GM18526 (cell line): ENCODE measurements around the gene PACSIN1.

Experiments used
- POLR2A ChIP-seq: IDR thresholded peaks from 3 replicates; pipeline ENCODE4 v1.6.1; 2011; ENCODE audit not compliant: insufficient read length; ENCODE audit errors: extremely low read depth

Gene PACSIN1

DNA sequence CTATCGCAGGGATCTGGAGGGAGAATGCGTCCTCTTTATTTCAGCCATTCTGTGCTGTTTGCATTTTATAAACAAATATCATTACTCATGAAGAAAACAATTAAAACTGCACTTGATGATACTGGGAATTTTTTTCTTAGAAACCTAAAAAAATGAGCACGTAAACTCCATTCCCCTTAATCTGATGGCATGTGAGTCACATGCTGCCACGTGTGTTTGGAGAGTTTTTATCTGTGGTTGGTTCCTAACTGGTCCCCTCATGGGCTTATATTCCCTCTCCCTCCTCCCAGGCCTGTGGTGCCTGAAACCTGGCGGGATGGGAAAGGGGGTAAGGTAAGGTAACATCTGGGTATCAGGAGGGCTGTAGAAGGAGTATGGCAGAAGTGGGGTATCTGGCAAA is 6.5 kb downstream of the PACSIN1 start:
- no peak for TF ChIP-seq POLR2A

DNA sequence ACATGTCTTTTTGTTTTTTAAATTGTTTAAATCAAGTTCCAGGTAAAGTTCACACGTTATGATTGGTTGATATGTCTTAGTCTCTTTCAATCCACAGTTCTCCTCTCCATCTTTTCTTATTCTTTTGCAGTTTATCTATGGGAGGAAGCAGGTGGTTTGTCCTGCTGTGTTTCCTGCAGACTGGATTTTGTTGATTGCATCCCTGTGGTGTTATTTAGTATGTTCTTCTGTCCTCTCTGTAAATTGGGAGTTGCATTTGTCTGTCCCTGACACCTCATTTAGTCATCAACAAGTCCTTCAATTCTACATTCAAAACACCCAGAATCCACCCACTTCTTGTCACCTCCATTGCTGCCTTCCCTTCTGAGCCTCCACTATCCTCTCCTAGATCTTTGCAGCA is 8.1 kb downstream of the PACSIN1 start:
- TF ChIP-seq POLR2A, result no peak

DNA sequence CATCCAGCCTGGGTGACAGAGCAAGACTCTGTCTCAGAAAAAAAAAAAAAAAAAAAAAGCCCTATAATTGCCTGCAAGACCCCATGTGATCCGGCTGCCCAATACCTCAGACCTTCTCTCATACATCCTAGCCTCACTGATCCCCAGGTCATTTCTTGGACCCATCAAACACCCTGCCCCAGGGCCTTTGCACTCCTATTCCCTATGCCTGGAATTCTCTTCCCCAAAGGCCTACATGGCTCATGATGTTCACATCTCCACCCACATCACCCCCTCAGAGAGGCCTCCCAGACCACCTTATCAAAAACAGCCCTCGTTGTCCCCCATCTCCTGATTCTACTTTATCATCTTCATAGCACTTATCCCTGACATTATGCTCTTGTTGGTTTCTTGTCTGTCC is 8.9 kb downstream of the PACSIN1 start:
- TF ChIP-seq POLR2A, result no peak

- TF ChIP-seq POLR2A, result no peak
These were observed 9.4 kb downstream of the PACSIN1 start for GRCh38 chr6:34475238-34475682.

DNA sequence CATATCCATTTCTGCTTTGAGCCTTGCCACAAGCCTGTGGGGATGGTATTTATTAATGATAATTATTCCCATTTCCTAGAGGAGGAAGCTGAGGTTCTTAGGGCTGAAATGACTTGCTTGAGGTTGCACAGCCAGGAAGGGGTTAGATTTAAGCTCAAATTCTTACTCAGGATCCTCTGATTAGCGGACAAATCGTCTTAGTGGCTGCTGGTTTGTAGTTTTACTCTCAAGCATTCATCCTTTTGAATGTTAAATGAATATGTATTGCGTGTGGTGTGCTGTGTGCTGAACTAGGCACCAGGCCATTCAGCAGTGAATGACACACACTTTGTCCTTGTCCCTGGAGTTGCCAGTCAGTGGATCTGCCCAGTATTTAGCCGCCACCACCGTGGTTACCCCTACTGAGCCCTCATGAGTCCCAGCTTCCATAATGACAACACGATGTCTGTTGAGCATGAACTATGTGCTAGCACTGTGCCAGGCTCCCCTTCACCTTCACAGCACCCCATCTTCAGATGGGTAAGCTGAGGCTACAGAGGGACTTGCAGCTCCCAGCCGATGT is 10.0 kb downstream of the PACSIN1 start:
- TF ChIP-seq POLR2A, result no peak

DNA sequence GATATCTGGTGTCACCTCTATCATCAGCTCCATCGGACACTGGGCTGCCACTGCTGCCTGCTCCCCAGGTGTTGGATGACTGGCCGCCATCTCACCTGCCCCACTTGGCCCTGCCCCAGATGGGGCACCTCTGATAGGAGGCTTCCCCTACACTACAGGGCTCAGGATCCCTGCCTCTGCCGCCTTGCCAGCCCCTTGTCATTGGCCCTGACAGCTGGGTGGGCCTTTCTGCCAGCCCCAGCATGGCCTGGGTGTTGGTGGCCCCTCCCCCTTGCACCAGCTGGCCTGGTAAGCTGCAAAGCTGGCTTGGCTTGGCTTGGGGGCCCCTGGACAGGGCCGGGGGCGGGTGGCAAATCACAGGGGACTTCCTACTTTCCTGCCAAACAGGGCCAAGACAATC is 10.6 kb downstream of the PACSIN1 start:
- TF ChIP-seq POLR2A, result no peak

DNA sequence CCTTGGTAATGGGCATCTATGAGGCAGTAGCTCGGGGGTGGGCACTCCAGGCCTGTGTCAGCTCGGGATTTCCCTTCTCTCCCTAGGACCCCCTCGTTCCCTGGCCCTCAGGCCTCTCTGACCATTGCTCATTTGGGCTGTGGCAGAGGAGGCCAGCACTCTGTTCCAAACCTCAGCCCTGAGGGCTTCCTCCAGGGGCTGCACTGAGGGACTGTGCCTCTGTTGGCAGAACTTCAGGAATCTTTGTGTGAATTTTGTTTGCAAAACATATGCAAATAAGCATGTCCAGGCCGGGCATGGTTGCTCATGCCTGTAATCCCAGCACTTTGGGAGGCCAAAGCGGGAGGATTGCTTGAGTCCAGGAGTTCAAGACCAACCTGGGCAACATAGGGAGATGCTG is 11.0 kb downstream of the PACSIN1 start:
- no peak for TF ChIP-seq POLR2A

- TF ChIP-seq POLR2A, result no peak
These were observed 12.9 kb downstream of the PACSIN1 start for GRCh38 chr6:34478796-34479195.

DNA sequence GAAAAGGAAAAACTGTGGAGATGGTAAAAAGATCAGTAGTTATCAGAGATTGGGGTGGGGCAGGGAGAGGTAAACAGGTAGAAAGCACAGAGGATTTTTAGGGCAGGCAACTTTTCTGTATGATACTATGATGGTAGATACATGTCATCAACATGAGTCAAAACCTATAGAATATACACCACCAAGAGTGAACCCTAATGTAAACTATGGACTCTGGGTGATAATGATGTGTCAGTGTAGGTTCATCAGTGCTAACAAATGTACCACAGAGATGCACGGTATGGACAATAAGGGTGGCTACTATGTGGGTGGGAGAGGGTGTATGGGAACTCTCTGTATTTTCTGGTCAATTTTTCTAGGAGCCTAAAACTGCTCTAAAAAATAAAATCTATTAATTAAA is 18.5 kb downstream of the PACSIN1 start:
- no peak for TF ChIP-seq POLR2A

DNA sequence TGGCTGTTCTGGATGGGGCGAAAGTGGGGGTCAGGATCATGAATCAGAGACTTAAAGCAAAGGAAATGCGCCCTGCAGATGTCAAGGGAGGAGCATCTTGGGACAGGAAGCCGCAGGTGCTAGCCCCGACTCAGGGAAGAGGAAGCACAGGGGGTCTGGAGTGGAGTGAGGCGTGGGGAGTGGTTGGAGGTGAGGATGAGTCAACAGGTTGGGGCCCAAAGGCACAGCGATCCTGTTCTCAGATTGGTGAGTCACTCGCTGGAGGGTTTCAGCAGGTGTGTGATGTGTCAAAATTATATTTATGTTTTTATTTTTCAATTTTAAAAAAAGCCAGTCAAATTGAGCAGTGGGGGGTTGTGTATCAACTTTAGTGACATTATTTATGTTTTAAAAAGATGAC is 19.0 kb downstream of the PACSIN1 start:
- no peak for TF ChIP-seq POLR2A

- no peak for TF ChIP-seq POLR2A
These were observed 19.6 kb downstream of the PACSIN1 start for GRCh38 chr6:34485321-34486060.

DNA sequence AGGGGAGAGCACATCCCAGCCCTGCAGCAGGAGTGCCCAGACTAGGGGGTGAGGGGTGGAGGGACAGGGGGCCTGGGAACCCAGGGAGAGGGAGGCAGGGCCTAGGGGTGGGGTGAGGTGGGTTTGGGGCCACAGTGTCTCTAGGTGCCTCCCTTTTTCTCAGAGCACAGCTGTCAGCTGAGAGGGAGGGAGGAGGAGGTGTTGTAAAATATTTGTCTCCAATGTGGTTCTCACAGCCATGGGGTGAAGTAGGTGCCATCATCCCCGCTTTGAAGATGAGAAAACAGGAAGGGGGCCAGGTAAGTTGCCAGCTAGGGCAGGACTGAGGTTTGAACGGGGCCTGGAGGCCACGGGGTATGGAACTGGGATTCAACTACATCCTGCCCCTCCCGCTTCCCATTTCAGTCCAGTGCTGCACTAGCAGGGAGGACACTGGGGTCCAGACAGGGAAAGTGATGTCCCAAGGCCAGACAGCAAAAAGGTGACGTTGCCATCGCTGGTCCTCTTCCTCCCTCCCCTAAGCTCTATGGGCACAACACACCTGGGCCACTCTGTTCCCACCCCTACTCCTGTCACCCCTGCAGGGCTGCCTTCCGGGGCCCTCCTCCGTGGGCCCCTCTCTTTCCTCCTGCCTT is 20.3 kb downstream of the PACSIN1 start:
- TF ChIP-seq POLR2A, result no peak

GRCh38 chr6:34487536-34487935 is 21.7 kb downstream of the PACSIN1 start:
- no peak for TF ChIP-seq POLR2A

- TF ChIP-seq POLR2A, result no peak
These were observed 23.4 kb downstream of the PACSIN1 start for GRCh38 chr6:34489207-34489805.

DNA sequence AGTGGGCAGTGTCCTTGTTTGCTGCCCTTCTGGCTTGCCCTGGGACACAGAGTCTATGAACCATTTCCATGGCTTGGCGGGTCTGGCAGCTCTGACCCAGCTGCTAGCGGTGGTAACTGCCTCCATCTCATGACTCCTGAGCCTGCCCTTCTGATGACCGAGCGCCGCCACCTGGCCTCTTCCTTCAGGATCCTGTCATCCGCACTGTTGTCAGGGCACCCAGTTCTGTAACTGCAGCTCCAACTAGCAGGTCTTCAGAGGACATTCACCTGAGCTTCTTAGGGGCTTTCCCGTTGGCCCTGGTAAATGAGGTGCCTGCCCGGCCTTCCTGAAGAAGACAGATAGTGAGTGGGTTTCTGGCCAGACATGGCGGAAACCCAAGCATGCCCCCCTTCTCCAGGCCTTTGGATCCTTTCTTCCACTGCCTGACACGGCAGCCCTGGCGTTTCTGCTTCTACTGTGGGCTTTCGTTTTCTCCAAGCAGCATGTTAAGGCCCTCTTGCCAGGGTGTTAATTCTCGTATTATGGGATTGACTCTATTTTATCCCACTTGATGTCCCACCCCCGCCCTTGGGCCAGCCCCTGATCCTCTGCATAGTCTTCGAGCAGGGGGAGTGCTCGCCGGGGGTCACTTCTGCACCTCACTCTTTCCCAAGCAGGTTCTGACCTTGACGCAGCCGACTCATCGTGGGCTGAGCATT is 24.7 kb downstream of the PACSIN1 start:
- TF ChIP-seq POLR2A, result no peak

DNA sequence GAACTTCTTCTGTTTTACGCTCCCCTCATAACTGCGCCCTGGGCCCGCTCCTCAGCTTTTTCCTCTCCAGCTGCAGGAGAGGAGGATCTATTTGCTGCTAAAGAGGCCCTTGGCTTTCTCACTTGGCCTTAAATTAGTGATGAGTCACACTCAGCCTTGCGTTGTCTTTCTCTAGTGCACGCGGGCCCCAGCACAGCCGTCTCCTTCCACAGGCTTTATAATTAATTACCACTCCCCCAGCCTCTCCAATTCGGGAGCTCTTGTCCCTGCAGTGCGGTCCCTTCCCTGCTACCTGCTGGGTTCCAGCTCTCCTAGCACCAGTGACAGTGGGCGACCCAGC is 25.2 kb downstream of the PACSIN1 start:
- no peak for TF ChIP-seq POLR2A

DNA sequence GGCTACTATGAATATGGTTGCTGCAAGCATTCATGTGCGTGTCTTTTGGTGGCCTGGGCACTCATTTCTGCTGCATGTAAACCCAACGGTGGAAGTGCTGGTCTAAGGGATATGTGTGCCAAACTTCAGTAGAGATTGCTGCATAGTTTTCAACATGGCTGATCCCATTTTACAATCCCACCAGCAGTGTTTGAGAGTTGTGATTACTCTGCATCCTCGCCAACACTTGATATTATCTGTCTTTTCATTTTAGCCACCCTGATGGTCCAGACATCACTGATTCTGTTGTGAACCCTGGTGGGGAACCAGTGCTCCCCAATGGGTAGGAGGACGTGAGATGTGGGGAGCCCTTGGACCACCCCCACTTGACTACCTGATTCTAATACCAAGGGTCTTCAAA is 27.5 kb downstream of the PACSIN1 start:
- no peak for TF ChIP-seq POLR2A
